Left lung (tissue), 10 donors: Measurements from ENCODE around the gene HLA-DMB. TPM values are rescaled to one million over a fixed set of nuclear protein-coding genes. Genes with fewer than 3 reads are reported as not detected.

ENCODE experiments used
- ATAC-seq: fragments of 200-7000 bp; cut with Tn5 transposase; one replicate; pipeline ENCODE4 v1.9.1; 2020; ENCODE audit warnings: moderate library complexity
- DNase-seq, 4 donors: peaks; one replicate each; pipeline ENCODE4 v3.0.0-alpha.2; 2013 to 2020
- H3K27ac ChIP-seq, 2 donors: fragments of 200-600 bp; sonication (generic) in 1 of 2; one replicate each; pipeline versions ENCODE4 v1.5.0 to v1.8.0; 2020 to 2021
- H3K27me3 ChIP-seq, 2 donors: fragments of 200-600 bp; sonication (generic) in 1 of 2; one replicate each; pipeline versions ENCODE4 v1.5.0 to v1.8.0; 2020 to 2021
- H3K36me3 ChIP-seq, 2 donors: fragments of 200-600 bp; sonication (generic) in 1 of 2; one replicate each; pipeline versions ENCODE4 v1.5.0 to v1.8.0; 2020 to 2021
- H3K4me1 ChIP-seq, 2 donors: fragments of 200-600 bp; one replicate each; pipeline ENCODE4 v1.8.0; 2021
- H3K4me3 ChIP-seq, 2 donors: fragments of 200-600 bp; sonication (generic) in 1 of 2; one replicate each; pipeline versions ENCODE4 v1.5.0 to v1.8.0; 2020 to 2021; ENCODE audit warnings: mild to moderate bottlenecking in 1 of 2
- H3K9me3 ChIP-seq, 2 donors: fragments of 200-600 bp; sonication (generic) in 1 of 2; one replicate each; pipeline versions ENCODE4 v1.5.0 to v1.8.0; 2020 to 2021
- CTCF ChIP-seq, 2 donors: fragments of 200-600 bp; sonication (generic) in 1 of 2; IDR thresholded peaks; one replicate each; pipeline versions ENCODE4 v1.5.0 to v1.8.0; 2021; ENCODE audit warnings: antibody characterized with exemption in 2 of 2
- intact Hi-C, 2 donors: fragments of 100-400 bp; cut with DNase I; formaldehyde crosslinking; loops; one replicate each; pipeline versions ENCODE4 v1.11.2 to v1.14.2; 2022
- polyA plus RNA-seq, 6 donors: library from polyadenylated mRNA; unstranded; fragments of 120-200 nt; gene quantifications; one replicate each; pipeline ENCODE4 v1.2.1, GENCODE V29; 2013; ENCODE audit not compliant: insufficient read length in 6 of 6
- total RNA-seq, 2 donors: library from RNA; stranded (reverse); fragmentation: NEBNext Ultra II Directional; extraction: Animal tissue kit (Norgen Biotek cat#: 25700); gene quantifications; one replicate each; pipeline ENCODE4 v1.2.1, GENCODE V29; 2021
- donor health status: DM: no; HTN: yes; CAD: no.
- donor health status: DM: no; HTN: no; CAD: no.

The HLA-DMB gene
- total and polyA plus RNA-seq, 8 donors: 7.4 to 91.0 (median 11.1) TPM

DNA sequence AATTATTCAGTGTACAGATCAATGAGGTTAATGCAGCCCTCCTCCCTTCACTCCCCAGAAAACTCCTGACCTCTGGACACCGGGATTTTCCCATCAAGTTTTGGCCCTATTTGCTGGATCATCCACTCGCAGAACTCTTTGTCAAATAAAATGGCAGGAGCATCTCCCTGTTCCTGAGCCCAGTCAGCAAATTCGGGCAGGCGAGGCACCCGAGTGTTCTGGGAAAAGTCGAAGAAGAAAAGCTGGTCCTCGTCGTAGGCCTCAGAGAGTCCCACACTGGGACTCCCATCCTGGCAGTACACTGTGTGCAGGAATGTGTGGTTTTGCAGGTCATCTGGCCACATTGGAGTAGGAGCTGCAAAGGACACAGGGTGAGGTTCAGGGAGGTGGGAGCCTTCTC lies 9.6 kb upstream of the HLA-DMB start:
- Histone ChIP-seq H3K36me3 (no peaks in the 10 kb centered on the region), H3K9me3 (no peaks in the 10 kb centered on the region), H3K27ac (no peak overlapping the region), H3K4me1 (peaks cover 0 to 61% of the 10 kb centered on the region in 2 donors), H3K27me3 (no peaks in the 10 kb centered on the region), H3K4me3 (no peak overlapping the region)
- intact Hi-C loops: no loop called here
- no peak for TF ChIP-seq CTCF (IDR thresholded peaks at IDR 0.05)
- DNase-seq (no peak), ATAC-seq (no peak)

- no peak for DNase-seq
- H3K4me3 ChIP-seq: no peak overlapping the region
- H3K4me1 ChIP-seq: peaks cover 0 to 66% of the 10 kb centered on the region in 2 donors
- ATAC-seq: no peak
- H3K27ac ChIP-seq: no peak overlapping the region
- H3K27me3 ChIP-seq: no peaks in the 10 kb centered on the region
- no peaks in the 10 kb centered on the region for H3K36me3 ChIP-seq
- intact Hi-C loops: no loop called here
- TF ChIP-seq CTCF (IDR thresholded peaks at IDR 0.05): no peak
- H3K9me3 ChIP-seq: no peaks in the 10 kb centered on the region
These were observed 9.2 kb upstream of the HLA-DMB start for GRCh38 chr6:32950010-32950409.

DNA sequence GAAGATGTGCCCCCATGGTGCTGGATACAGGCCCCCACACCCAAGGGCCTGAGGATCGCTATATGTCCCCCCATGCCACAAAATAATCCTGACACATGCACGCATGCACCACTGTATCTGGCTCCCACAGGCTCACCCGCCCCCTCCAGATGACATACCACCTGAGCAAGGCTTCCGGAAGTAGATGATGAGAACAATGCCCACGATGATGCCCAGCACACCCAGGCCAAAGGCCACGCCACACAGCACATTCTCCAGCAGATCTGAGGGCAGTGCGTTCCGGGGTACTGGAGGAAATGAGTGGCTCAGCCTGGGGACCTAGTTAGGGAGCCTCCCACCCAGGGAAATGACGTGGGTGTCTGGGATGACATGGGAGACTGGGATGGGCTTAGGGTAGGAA lies 8.3 kb upstream of the HLA-DMB start:
- DNase-seq: no peak
- Histone ChIP-seq H3K27ac (no peak overlapping the region), H3K4me3 (no peak overlapping the region), H3K27me3 (no peaks in the 10 kb centered on the region), H3K9me3 (no peaks in the 10 kb centered on the region), H3K36me3 (no peaks in the 10 kb centered on the region), H3K4me1 (peaks cover 0 to 75% of the 10 kb centered on the region in 2 donors)
- intact Hi-C loops: no loop called here
- ATAC-seq: no peak
- TF ChIP-seq CTCF (IDR thresholded peaks at IDR 0.05): no peak

- peak in 1 of 2 donors; percentile 28 for TF ChIP-seq CTCF (IDR thresholded peaks at IDR 0.05)
- DNase-seq (peak in 1 of 4 donors; percentile 39), ATAC-seq (peak; percentile 56)
- no peak overlapping the region for H3K27ac ChIP-seq
- H3K27me3 ChIP-seq: no peaks in the 10 kb centered on the region
- intact Hi-C loops: no loop called here
- no peaks in the 10 kb centered on the region for H3K9me3 ChIP-seq
- no peaks in the 10 kb centered on the region for H3K36me3 ChIP-seq
- H3K4me3 ChIP-seq: no peak overlapping the region
- peaks cover 0 to 75% of the 10 kb centered on the region in 2 donors for H3K4me1 ChIP-seq
These were observed 7.0 kb upstream of the HLA-DMB start for GRCh38 chr6:32947552-32948465.

GRCh38 chr6:32946893-32947292 lies 6.1 kb upstream of the HLA-DMB start:
- DNase-seq (no peak), ATAC-seq (no peak)
- Histone ChIP-seq H3K4me3 (no peak overlapping the region), H3K36me3 (no peaks in the 10 kb centered on the region), H3K27me3 (no peaks in the 10 kb centered on the region), H3K27ac (no peak overlapping the region), H3K4me1 (peaks cover 5 to 75% of the 10 kb centered on the region in 2 donors), H3K9me3 (no peaks in the 10 kb centered on the region)
- no peak for TF ChIP-seq CTCF (IDR thresholded peaks at IDR 0.05)
- intact Hi-C loops: no loop called here
